GM19397 (cell line): ENCODE results near the gene ADCY1.

Source experiments
- ATAC-seq: cut with Tn5 transposase; IDR thresholded peaks from one replicate; pipeline ENCODE4 v1.9.1; 2021; ENCODE audit warnings: mild to moderate bottlenecking, moderate library complexity; ENCODE audit not compliant: unreplicated experiment

ADCY1 gene

GRCh38 chr7:45708046-45708950 is 134.1 kb downstream of the ADCY1 start:
- ATAC-seq = no peak

- no peak for ATAC-seq
These were observed 135.2 kb downstream of the ADCY1 start for GRCh38 chr7:45709168-45710042.

- ATAC-seq = no peak
These were observed 136.3 kb downstream of the ADCY1 start for GRCh38 chr7:45710271-45711160.

GRCh38 chr7:45711161-45711490 is 137.0 kb downstream of the ADCY1 start:
- no peak for ATAC-seq

GRCh38 chr7:45712057-45712689 is 138.0 kb downstream of the ADCY1 start:
- no peak for ATAC-seq

- no peak for ATAC-seq
These were observed 138.9 kb downstream of the ADCY1 start for GRCh38 chr7:45712872-45713668.

- ATAC-seq = no peak
These were observed 139.7 kb downstream of the ADCY1 start for GRCh38 chr7:45713669-45714520.

GRCh38 chr7:45714521-45714820 is 140.3 kb downstream of the ADCY1 start:
- no peak for ATAC-seq

- ATAC-seq = no peak
These were observed 141.5 kb downstream of the ADCY1 start for GRCh38 chr7:45715471-45716352.

- ATAC-seq = no peak
These were observed 142.4 kb downstream of the ADCY1 start for GRCh38 chr7:45716380-45717203.

GRCh38 chr7:45717537-45718235 is 143.5 kb downstream of the ADCY1 start:
- no peak for ATAC-seq

- no peak for ATAC-seq
These were observed 144.5 kb downstream of the ADCY1 start for GRCh38 chr7:45718464-45719330.

- ATAC-seq = no peak
These were observed 146.8 kb downstream of the ADCY1 start for GRCh38 chr7:45720989-45721388.

GRCh38 chr7:45721686-45722598 is 147.8 kb downstream of the ADCY1 start:
- no peak for ATAC-seq
